ENCODE data around the gene PLEKHA4.
"Not testable (repeated sequence)": the region's sequence is repeated elsewhere in the genome, so short reads cannot be mapped to it uniquely, and the experiment has no call there.

- TF ChIP-seq, protein P1, sequence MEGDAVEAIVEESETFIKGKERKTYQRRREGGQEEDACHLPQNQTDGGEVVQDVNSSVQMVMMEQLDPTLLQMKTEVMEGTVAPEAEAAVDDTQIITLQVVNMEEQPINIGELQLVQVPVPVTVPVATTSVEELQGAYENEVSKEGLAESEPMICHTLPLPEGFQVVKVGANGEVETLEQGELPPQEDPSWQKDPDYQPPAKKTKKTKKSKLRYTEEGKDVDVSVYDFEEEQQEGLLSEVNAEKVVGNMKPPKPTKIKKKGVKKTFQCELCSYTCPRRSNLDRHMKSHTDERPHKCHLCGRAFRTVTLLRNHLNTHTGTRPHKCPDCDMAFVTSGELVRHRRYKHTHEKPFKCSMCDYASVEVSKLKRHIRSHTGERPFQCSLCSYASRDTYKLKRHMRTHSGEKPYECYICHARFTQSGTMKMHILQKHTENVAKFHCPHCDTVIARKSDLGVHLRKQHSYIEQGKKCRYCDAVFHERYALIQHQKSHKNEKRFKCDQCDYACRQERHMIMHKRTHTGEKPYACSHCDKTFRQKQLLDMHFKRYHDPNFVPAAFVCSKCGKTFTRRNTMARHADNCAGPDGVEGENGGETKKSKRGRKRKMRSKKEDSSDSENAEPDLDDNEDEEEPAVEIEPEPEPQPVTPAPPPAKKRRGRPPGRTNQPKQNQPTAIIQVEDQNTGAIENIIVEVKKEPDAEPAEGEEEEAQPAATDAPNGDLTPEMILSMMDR (IDR thresholded peaks at IDR 0.05), result not testable (repeated sequence)
- TF ChIP-seq EP300, POLR2AphosphoS5 (IDR thresholded peaks at IDR 0.05): not testable (repeated sequence)
Measured at GRCh38 chr19:48899386-48899749, 31.0 kb upstream of the PLEKHA4 start.

All from esophagus muscularis mucosa (tissue), 4 donors.